ENCODE data around the gene ZBTB17. TPM values are rescaled to one million over a fixed set of nuclear protein-coding genes. Genes with fewer than 3 reads are reported as not detected.

The ZBTB17 gene
- total and polyA plus RNA-seq, 4 donors = 28.0 to 47.1 (median 44.2) TPM

- H3K36me3 ChIP-seq (ENCODE audit: control insufficient read depth in 4 of 4, insufficient read depth in 4 of 4, low read length in 4 of 4) = peaks cover 2 to 30% (median 21%) of the 10 kb centered on the region in 4 donors
- no peak for ATAC-seq (ENCODE audit: insufficient read depth, low FRiP score)
- peaks cover 0 to 8% (median 7%) of the 10 kb centered on the region in 5 donors for H3K4me1 ChIP-seq (ENCODE audit: control insufficient read depth in 5 of 5, insufficient read depth in 5 of 5, low read length in 5 of 5)
- no peak overlapping the region for H3K27ac ChIP-seq (ENCODE audit: low read depth in 1 of 2, low read length in 1 of 2)
- no peak overlapping the region for H3K4me3 ChIP-seq
- no peaks in the 10 kb centered on the region for H3K9me3 ChIP-seq (ENCODE audit: control insufficient read depth in 4 of 4, insufficient read depth in 3 of 4, low read length in 3 of 4)
- DNase-seq = no peak
- TF ChIP-seq CTCF (IDR thresholded peaks at IDR 0.05; ENCODE audit: control extremely low read depth, extremely low read depth) = no peak
- H3K27me3 ChIP-seq (ENCODE audit: control insufficient read depth in 3 of 3, insufficient read depth in 3 of 3, low read length in 2 of 3) = no peaks in the 10 kb centered on the region
- H3K9ac ChIP-seq (ENCODE audit: insufficient read depth in 1 of 2, low read length in 2 of 2) = no peak overlapping the region
Observed at GRCh38 chr1:15970911-15971310, 5.0 kb downstream of the ZBTB17 start.

GRCh38 chr1:15969321-15969880 is 6.5 kb downstream of the ZBTB17 start:
- WGBS, 2 donors = 97 to 98% methylated on average over 13 of the region's 13 CpGs
- Histone ChIP-seq H3K27ac (ENCODE audit: low read depth in 1 of 2, low read length in 1 of 2) (no peak overlapping the region), H3K4me1 (ENCODE audit: control insufficient read depth in 5 of 5, insufficient read depth in 5 of 5, low read length in 5 of 5) (peaks cover 0 to 10% (median 0%) of the 10 kb centered on the region in 5 donors)

DNA sequence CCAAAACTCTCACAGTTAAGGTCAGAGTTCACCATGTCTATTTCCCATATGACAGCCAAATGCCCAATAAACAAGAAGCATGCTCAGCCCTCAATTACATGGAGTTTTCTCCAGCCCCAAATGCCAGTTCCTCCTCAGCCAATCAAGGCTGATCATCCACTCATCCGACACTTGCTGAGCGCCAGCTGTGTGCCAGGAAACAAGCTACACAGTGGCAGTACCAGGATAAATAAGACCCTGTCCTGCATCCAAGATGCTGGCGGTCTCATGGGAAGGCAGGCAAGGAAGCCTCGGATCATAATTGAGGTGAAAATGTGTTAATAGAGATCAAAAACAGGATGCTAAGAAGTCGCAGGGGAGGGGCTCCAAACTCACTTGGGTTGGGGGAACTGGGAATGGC is 7.7 kb downstream of the ZBTB17 start:
- no peak overlapping the region for H3K9ac ChIP-seq (ENCODE audit: insufficient read depth in 1 of 2, low read length in 2 of 2)
- 86 to 92% methylated on average over 5 of the region's 5 CpGs for WGBS, 2 donors
- DNase-seq (no peak), ATAC-seq (ENCODE audit: insufficient read depth, low FRiP score) (no peak)
- H3K9me3 ChIP-seq (ENCODE audit: control insufficient read depth in 4 of 4, insufficient read depth in 3 of 4, low read length in 3 of 4) = no peaks in the 10 kb centered on the region
- H3K27ac ChIP-seq (ENCODE audit: low read depth in 1 of 2, low read length in 1 of 2) = no peak overlapping the region
- H3K4me3 ChIP-seq = no peak overlapping the region
- peaks cover 2 to 33% (median 21%) of the 10 kb centered on the region in 4 donors for H3K36me3 ChIP-seq (ENCODE audit: control insufficient read depth in 4 of 4, insufficient read depth in 4 of 4, low read length in 4 of 4)
- TF ChIP-seq CTCF (IDR thresholded peaks at IDR 0.05; ENCODE audit: control extremely low read depth, extremely low read depth) = no peak
- no peaks in the 10 kb centered on the region for H3K27me3 ChIP-seq (ENCODE audit: control insufficient read depth in 3 of 3, insufficient read depth in 3 of 3, low read length in 2 of 3)
- H3K4me1 ChIP-seq (ENCODE audit: control insufficient read depth in 5 of 5, insufficient read depth in 5 of 5, low read length in 5 of 5) = peaks cover 0 to 10% (median 0%) of the 10 kb centered on the region in 5 donors

More at GRCh38 chr1:15969321-15969880, 6.5 kb downstream of the ZBTB17 start:
- ATAC-seq (ENCODE audit: insufficient read depth, low FRiP score) (no peak), DNase-seq (no peak)
- Histone ChIP-seq H3K27me3 (ENCODE audit: control insufficient read depth in 3 of 3, insufficient read depth in 3 of 3, low read length in 2 of 3) (no peaks in the 10 kb centered on the region), H3K9me3 (ENCODE audit: control insufficient read depth in 4 of 4, insufficient read depth in 3 of 4, low read length in 3 of 4) (no peaks in the 10 kb centered on the region), H3K9ac (ENCODE audit: insufficient read depth in 1 of 2, low read length in 2 of 2) (no peak overlapping the region), H3K36me3 (ENCODE audit: control insufficient read depth in 4 of 4, insufficient read depth in 4 of 4, low read length in 4 of 4) (peaks cover 2 to 31% (median 21%) of the 10 kb centered on the region in 4 donors), H3K4me3 (no peak overlapping the region)
- no peak for TF ChIP-seq CTCF (IDR thresholded peaks at IDR 0.05; ENCODE audit: control extremely low read depth, extremely low read depth)

- no peak overlapping the region for H3K4me3 ChIP-seq
- H3K9me3 ChIP-seq (ENCODE audit: control insufficient read depth in 4 of 4, insufficient read depth in 3 of 4, low read length in 3 of 4) = no peaks in the 10 kb centered on the region
- no peak overlapping the region for H3K9ac ChIP-seq (ENCODE audit: insufficient read depth in 1 of 2, low read length in 2 of 2)
- peaks cover 0 to 23% (median 12%) of the 10 kb centered on the region in 4 donors for H3K36me3 ChIP-seq (ENCODE audit: control insufficient read depth in 4 of 4, insufficient read depth in 4 of 4, low read length in 4 of 4)
- H3K4me1 ChIP-seq (ENCODE audit: control insufficient read depth in 5 of 5, insufficient read depth in 5 of 5, low read length in 5 of 5) = peaks cover 0 to 11% (median 0%) of the 10 kb centered on the region in 5 donors
- WGBS, 2 donors = 97% methylated on average over 6 of the region's 6 CpGs
- no peaks in the 10 kb centered on the region for H3K27me3 ChIP-seq (ENCODE audit: control insufficient read depth in 3 of 3, insufficient read depth in 3 of 3, low read length in 2 of 3)
- TF ChIP-seq CTCF (IDR thresholded peaks at IDR 0.05; ENCODE audit: control extremely low read depth, extremely low read depth) = no peak
- ATAC-seq (ENCODE audit: insufficient read depth, low FRiP score) (no peak), DNase-seq (no peak)
- H3K27ac ChIP-seq (ENCODE audit: low read depth in 1 of 2, low read length in 1 of 2) = no peak overlapping the region
Observed at GRCh38 chr1:15966956-15967344, 9.0 kb downstream of the ZBTB17 start.

Data from lung (tissue), 12 donors.